HG03159 (cell line): ENCODE results near the gene SPOUT1.
"Not testable (repeated sequence)": the region's sequence is repeated elsewhere in the genome, so short reads cannot be mapped to it uniquely, and the experiment has no call there.

Experiments
- ATAC-seq: cut with Tn5 transposase; IDR thresholded peaks from one replicate; pipeline ENCODE4 v1.9.1; 2021; ENCODE audit warnings: mild to moderate bottlenecking, moderate library complexity; ENCODE audit not compliant: unreplicated experiment

SPOUT1 gene

DNA sequence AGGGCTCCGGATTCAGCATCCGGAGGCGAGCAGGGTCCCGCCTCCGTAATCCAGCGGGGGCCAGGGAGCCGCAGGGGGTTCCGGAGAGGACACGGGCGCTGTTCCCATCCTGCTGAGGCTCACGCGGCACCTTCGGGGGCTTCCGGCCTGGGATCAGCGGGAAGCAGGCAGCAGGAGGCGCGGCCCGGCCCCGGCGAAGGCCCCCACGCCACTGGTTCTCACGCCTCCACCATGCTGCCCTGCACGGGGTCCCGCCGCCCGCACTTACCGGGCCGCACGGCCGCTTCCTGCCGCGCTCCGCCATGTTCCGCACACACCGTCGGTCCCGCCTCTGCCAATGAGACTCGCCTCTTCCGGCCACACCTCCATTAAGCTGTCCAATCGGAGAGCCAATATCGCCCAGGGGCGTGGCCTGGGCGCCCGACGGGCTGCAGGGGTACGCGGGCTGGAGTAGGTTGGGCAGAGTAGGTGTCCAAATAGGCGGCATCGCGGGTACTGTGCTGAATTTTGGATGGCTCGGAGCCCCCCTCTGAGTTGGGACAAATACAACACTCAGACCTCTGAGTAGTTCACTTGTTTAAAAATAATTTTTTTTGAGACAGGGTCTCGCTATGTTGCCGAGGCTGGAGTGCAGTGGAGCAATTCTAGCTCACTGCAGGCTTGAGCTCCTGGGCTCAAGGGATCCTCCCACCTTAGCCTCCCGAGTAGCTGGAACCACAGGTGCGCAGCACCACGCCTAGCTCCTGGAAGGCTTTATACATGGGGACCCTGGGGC is at the start of gene SPOUT1:
Gene SPOUT1 (minus strand): TSS at position 318 of the 775 bp plus-strand sequence. CDS start 14 bp downstream, at position 304.
- peak; percentile 96 for ATAC-seq

DNA sequence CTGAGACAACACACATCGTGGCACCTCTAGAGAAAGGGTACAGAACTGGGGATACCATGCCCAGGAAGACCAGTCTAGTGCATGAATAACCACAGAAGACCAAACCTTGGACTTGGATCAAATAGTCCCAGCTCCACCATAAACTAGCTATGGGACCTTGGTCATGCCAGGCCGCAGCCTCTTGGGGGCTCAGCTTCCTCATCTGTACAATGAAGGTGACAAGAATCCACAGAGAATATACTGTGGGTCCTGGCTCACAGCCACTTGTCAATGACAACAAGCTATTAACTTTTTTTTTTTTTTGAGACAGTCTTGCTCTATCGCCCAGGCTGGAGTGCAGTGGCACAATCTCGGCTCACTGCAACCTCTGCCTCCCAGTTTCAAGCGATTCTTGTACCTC is 48.3 kb upstream of the SPOUT1 start:
- no peak for ATAC-seq

GRCh38 chr9:128870941-128871265 is 41.3 kb upstream of the SPOUT1 start:
- ATAC-seq: not testable (repeated sequence)

GRCh38 chr9:128870128-128870940 is 40.7 kb upstream of the SPOUT1 start:
- no peak for ATAC-seq

GRCh38 chr9:128863647-128864046 is 34.1 kb upstream of the SPOUT1 start:
- ATAC-seq: peak; percentile 64

DNA sequence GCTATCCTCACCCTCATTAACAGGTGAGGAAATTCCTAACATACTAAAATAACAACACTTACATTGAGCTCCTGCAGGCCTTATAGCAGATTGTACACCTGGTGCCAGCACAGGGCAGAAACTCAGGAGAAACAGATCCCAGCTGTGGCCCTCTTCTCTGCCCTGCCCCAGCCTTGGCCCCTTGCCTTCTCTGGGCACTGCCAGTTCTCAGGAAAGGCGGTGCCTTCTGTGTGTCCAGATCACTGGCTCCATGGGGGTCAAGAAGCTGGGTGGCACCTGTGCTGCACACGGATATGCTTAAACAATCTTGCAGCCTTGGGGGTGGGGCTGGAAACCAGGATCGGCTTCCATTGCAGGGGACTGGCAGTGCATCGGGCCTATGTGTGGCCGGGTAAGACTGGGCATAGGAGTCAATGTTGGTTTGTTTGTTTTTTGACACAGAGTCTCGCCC is 32.8 kb upstream of the SPOUT1 start:
- ATAC-seq: no peak

- ATAC-seq: no peak
Measured at GRCh38 chr9:128861501-128861900, 31.9 kb upstream of the SPOUT1 start.

DNA sequence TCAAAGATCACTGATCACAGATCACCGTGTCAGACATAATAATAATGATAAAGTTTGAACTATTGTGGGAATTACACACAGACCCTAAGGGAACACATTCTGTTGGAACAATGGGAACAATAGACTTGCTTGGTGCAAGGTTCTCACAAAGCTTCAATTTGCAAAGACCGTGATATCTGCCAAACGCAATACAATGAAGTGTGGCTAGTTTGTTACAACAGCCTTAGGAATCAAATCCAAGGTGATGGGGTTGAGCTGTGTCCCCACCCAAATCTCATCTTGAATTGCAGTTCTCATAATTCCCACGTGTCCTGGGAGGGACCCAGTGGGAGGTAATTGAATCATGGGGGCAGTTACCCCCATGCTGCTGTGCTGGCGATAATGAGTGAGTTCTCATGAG is 31.3 kb upstream of the SPOUT1 start:
- no peak for ATAC-seq

GRCh38 chr9:128858476-128858875 is 28.9 kb upstream of the SPOUT1 start:
- ATAC-seq: not testable (repeated sequence)

- ATAC-seq: not testable (repeated sequence)
Measured at GRCh38 chr9:128854454-128854853, 24.9 kb upstream of the SPOUT1 start.

GRCh38 chr9:128852646-128853045 is 23.1 kb upstream of the SPOUT1 start:
- not testable (repeated sequence) for ATAC-seq

DNA sequence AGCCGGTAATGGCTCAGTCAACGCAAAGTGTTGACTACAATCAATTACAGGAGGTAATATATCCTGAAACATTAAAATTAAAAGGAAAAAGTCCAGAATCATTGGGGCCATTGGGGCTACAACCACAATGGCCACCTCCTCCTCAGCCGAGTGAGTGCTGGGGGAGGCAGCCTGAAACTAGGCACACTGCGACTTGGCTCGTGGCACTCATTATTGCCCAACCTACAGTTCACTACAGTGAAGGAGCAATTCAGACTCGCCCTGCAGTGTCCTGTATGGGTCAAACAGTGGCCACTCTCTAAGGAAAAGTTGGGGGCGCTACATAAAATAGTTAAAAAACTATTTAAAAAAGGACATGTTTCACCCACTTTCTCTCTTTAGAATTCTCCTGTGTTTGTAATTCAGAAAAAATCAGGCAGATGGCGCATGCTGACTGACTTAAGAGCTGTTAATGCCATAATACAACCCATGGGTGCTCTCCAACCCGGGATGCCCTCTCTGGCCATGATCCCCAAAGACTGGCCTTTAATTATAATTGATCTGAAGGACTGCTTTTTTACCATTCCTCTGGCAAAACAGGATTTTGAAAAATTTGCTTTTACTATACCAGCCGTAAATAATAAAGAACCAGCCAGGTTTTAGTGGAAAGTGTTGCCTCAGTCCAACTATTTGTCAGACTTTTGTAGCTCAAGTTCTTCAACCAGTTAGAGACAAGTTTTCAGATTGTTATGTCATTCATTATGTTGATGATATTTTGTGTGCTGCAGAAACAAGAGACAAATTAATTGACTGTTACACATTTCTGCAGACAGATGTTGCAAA is 22.4 kb upstream of the SPOUT1 start:
- ATAC-seq: not testable (repeated sequence)

- ATAC-seq: not testable (repeated sequence)
Measured at GRCh38 chr9:128851024-128851423, 21.4 kb upstream of the SPOUT1 start.

DNA sequence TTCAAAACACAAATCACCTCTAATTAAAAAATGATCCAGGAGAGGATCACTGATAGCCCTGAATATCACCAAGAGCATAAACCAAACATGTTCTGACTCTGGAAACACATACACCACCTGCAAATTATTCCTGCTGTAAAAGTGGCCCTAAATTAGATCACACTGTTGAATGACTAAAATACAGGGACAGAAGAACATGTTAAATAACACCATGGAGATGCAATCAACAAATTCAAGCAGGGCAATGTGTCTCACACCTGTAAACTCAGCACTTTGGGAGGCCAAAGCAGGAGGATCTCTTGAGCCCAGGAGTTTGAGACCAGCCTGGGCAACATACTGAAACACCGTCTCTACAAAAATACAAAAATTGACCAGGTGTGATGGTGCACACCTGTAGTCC is 18.2 kb upstream of the SPOUT1 start:
- ATAC-seq: no peak

DNA sequence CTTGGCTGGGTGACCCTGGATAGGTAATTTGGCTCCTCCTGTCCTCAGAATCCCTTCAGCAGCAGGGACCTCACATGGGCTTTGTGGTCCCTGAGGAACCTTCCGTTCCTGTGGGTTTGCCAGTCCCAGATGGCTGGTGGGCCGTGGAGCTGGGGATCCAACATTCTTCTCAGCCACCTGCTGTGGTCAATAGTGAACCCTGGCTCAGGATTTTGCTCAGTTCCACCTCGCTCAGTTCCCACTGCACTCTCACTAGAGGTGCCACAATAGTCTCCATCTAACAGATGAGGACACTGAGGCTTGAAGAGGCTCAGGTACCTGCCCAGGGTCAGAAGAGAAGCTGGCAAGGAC is 17.1 kb upstream of the SPOUT1 start:
- ATAC-seq: no peak

- no peak for ATAC-seq
Measured at GRCh38 chr9:128845186-128845931, 15.8 kb upstream of the SPOUT1 start.

GRCh38 chr9:128843171-128843570 is 13.6 kb upstream of the SPOUT1 start:
- ATAC-seq: not testable (repeated sequence)

DNA sequence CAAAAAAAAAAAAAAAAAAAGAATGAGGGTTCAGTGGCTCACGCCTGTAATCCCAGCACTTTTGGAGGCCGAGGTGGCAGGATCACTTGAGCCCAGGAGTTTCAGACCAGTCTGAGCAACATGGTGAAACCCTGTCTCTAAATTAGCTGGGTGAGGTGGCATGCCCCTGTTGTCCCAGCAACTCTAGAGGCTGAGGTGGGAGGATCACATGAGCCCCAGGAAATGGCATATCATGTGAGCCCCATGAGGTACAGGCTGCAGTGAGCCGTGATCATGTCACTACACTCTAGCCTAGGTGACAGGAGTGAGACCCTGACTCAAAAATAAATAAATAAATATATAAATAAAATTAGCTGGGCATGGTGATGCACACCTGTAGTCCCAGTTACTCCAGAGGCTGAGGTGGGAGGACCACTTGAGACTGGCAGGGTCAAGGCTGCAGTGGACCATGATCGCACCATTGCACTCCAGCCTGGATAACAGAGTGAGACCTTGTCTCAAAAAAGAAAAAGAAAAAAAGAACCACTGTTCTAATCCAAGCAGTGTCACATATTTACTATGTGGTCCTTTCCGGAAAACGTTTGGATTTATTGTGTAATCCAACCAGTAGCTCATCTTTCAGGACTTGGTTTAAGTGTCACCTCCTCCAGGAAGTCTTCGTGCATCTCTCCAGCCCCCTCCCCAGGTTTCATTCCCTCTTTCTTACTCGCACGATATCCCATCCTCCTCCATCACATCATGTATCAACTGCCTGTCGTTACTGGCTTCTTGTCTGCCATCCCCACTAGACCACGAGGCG is 12.3 kb upstream of the SPOUT1 start:
- no peak for ATAC-seq

DNA sequence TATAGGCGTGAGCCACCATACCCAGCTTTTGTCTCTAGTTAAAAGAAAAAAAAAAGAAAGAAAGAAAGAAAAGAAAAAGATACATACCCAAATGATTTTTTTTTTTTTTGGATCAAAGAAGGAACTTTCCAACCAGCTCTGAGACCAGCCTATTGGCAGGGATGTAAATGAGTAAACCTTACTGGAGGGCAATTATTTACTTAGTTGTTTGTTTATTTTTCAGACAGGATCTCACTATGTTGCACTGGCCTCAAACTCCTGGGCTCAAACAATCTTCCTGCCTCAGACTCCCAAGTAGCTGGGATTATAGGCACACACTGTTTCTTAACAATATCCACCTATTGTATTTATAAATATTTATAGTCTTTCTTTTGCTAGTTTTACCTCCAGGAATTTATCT is 10.9 kb upstream of the SPOUT1 start:
- ATAC-seq: no peak

GRCh38 chr9:128838338-128838737 is 8.7 kb upstream of the SPOUT1 start:
- no peak for ATAC-seq
